ENCODE measurements around the gene PTPRK. TPM values are rescaled to one million over a fixed set of nuclear protein-coding genes. Genes with fewer than 3 reads are reported as not detected.

The PTPRK gene
- polyA plus RNA-seq, 1 donor (not counting 4 experiments of a cell fraction or from before 2014, with no cell fraction given), result 52.7 TPM

DNA sequence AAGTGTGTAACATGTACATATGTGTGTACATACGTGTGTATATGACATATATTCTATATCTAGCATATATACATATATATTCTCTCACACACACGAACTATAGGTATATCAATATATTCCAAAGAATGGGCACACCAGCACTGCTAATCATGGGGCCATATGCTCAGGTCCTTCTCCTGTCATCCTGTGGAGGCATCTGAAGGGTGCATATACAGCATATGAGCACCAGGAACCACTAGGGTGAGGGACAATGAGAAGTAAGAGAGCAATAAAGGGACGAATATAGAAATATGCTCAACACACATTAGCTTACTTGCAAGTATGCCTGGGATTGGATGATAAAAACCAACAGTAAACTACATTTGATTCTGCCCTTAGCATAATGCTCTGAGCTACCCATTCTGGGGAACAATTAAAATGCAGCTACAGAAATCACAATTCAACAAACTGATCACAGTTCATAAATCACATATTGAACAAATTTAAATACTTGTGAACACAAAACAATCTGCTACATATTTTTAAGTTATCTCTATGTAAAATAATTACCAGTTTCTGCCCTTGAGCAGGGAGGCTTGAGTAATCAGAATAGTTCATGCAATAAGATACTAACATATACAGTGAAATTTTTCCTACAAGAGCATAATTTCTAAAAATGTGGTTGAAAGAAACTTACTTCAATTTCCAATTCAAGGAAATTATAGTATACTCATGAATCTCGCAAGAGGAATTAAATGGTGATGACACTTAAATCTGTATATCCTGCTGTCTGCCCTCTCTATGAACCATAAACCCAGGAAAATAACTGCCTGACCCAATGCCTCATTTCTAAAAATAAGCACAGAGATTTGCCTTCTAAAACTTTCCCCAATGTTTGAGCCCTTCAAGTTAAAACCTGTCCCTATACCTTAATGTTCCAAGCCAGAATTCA is 347.4 kb downstream of the PTPRK start:
- Histone ChIP-seq H3K9me3 (ENCODE audit: control insufficient read depth, low read depth, low read length) (no peaks in the 10 kb centered on the region), H3K4me3 (ENCODE audit: control insufficient read depth in 2 of 3, extremely low read depth in 1 of 3, insufficient read depth in 2 of 3, low read depth in 1 of 3, low read length in 3 of 3) (no peak overlapping the region), H3K79me2 (ENCODE audit: control insufficient read depth, insufficient read depth, low read length) (peaks cover 1% of the 10 kb centered on the region), H3K4me2 (ENCODE audit: control insufficient read depth, extremely low read depth, insufficient read depth, low read depth, low read length) (peak overlapping the region; percentile 61), H3K4me1 (ENCODE audit: control insufficient read depth, extremely low read depth, insufficient read depth, low read length) (peaks cover 20% of the 10 kb centered on the region), H3K9me1 (ENCODE audit: control insufficient read depth, extremely low read depth, insufficient read depth, low read length) (no peaks in the 10 kb centered on the region), H3K9ac (ENCODE audit: control insufficient read depth, extremely low read depth, insufficient read depth, low read length) (no peak overlapping the region), H3K27ac (ENCODE audit: control insufficient read depth, insufficient read depth, low read length) (peak overlapping the region; percentile 28), H4K20me1 (ENCODE audit: control insufficient read depth, extremely low read depth, insufficient read depth, low read length) (no peaks in the 10 kb centered on the region), H2AFZ (ENCODE audit: control insufficient read depth, low read length) (no peak overlapping the region), H3K27me3 (ENCODE audit: control insufficient read depth, extremely low read depth, insufficient read depth, low read length) (no peaks in the 10 kb centered on the region), H3K36me3 (ENCODE audit: control insufficient read depth in 2 of 2, extremely low read depth in 1 of 2, insufficient read depth in 2 of 2, low read length in 2 of 2) (no peaks in the 10 kb centered on the region)
- peak; percentile 2 for DNase-seq (ENCODE audit: low read depth, low spot score)
- FAIRE-seq, result no peak
- dilution Hi-C loops (cut with MboI; ENCODE audit: extremely low pct_ligation_motif_present, low sequenced_read_pairs), result no loop called here
- no peak for TF ChIP-seq CTCF (optimal IDR thresholded peaks at IDR 0.05 in 1 of 3, IDR thresholded peaks at IDR 0.05 in 1 of 3, conservative IDR thresholded peaks at IDR 0.05 in 1 of 3; ENCODE audit: extremely low read depth in 1 of 3, insufficient read depth in 2 of 3, low read length in 3 of 3)
- no peak for TF ChIP-seq EZH2 (IDR thresholded peaks at IDR 0.05; ENCODE audit: low read length)

- FAIRE-seq (no peak), DNase-seq (ENCODE audit: low read depth, low spot score) (no peak)
- no peaks in the 10 kb centered on the region for H3K27me3 ChIP-seq (ENCODE audit: control insufficient read depth, extremely low read depth, insufficient read depth, low read length)
- H3K4me3 ChIP-seq (ENCODE audit: control insufficient read depth in 2 of 3, extremely low read depth in 1 of 3, insufficient read depth in 2 of 3, low read depth in 1 of 3, low read length in 3 of 3), result no peak overlapping the region
- dilution Hi-C loops (cut with MboI; ENCODE audit: extremely low pct_ligation_motif_present, low sequenced_read_pairs), result no loop called here
- no peaks in the 10 kb centered on the region for H3K9me1 ChIP-seq (ENCODE audit: control insufficient read depth, extremely low read depth, insufficient read depth, low read length)
- H3K4me1 ChIP-seq (ENCODE audit: control insufficient read depth, extremely low read depth, insufficient read depth, low read length), result peaks cover 22% of the 10 kb centered on the region
- peaks cover 1% of the 10 kb centered on the region for H3K79me2 ChIP-seq (ENCODE audit: control insufficient read depth, insufficient read depth, low read length)
- H3K36me3 ChIP-seq (ENCODE audit: control insufficient read depth in 2 of 2, extremely low read depth in 1 of 2, insufficient read depth in 2 of 2, low read length in 2 of 2), result no peaks in the 10 kb centered on the region
- no peak overlapping the region for H3K27ac ChIP-seq (ENCODE audit: control insufficient read depth, insufficient read depth, low read length)
- H3K4me2 ChIP-seq (ENCODE audit: control insufficient read depth, extremely low read depth, insufficient read depth, low read depth, low read length), result no peak overlapping the region
- no peaks in the 10 kb centered on the region for H4K20me1 ChIP-seq (ENCODE audit: control insufficient read depth, extremely low read depth, insufficient read depth, low read length)
- H2AFZ ChIP-seq (ENCODE audit: control insufficient read depth, low read length), result no peak overlapping the region
- TF ChIP-seq EZH2 (IDR thresholded peaks at IDR 0.05; ENCODE audit: low read length) (no peak), CTCF (optimal IDR thresholded peaks at IDR 0.05 in 1 of 3, IDR thresholded peaks at IDR 0.05 in 1 of 3, conservative IDR thresholded peaks at IDR 0.05 in 1 of 3; ENCODE audit: extremely low read depth in 1 of 3, insufficient read depth in 2 of 3, low read length in 3 of 3) (no peak)
- H3K9ac ChIP-seq (ENCODE audit: control insufficient read depth, extremely low read depth, insufficient read depth, low read length), result no peak overlapping the region
- no peaks in the 10 kb centered on the region for H3K9me3 ChIP-seq (ENCODE audit: control insufficient read depth, low read depth, low read length)
Measured at GRCh38 chr6:128172081-128172480, 348.3 kb downstream of the PTPRK start.

All from keratinocyte (primary cell).